Amygdala (tissue), 56 donors: ENCODE results near the gene EDAR.

Experiments
- DNase-seq, 56 donors: peaks; one replicate each; lab custom pipeline; 2025; lab: John Stamatoyannopoulos, UW

Gene EDAR

DNA sequence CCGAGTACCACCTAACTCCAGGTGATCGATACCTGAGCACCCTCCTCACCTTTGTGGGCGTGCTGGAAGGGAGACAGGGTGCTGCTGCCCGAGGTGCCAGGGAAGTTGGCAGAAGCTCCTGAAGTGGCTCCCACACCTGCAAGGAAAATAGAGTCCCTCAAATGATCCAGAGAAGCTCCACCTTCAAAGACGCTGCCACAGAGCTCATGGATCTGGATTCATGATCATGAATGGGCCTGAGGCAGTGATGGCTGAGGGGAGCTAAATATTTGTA, 76.5 kb downstream of the EDAR start:
- no peak for DNase-seq

DNA sequence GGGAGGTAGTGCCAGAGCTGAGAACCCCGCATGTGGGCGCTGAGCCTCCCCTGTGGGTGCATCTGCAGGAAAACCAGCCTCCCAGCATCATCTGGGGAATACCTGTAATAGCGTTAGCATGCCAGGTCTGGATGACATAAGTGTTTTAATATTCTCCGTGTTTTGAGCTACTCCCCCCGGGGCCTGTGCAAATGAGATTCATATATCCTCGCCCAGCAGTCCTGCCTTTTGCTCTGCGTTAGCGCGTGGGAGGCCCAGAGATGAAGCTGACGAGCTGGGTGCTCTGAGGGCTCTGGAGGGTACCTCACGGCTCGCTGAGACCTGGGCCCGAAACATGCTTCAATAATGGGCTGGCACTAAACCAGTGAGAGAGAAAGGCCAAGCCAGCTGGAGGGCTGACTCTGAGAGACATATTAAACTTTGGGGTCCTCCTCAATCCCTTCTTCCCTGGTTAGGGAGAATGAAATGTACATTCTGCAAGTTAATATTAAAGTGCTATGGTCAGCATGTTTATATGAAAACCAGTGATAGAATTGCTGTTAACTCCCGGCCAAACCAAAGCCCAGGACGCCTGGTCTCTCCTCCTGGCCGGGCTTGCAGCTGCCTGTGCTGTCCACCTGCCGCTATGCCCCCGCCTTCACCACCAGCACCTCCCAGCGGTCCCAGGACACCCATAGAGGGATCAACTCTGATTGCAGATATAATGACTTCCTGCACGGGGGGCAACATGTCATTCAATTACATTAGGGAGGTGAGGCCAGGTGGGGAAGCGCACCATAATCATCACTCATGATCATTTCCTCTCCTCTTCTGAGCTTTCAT, 77.0 kb downstream of the EDAR start:
- no peak for DNase-seq

GRCh38 chr2:108911401-108911800, 77.6 kb downstream of the EDAR start:
- DNase-seq: no peak

- no peak for DNase-seq
These were observed 78.3 kb downstream of the EDAR start for GRCh38 chr2:108910541-108911396.

GRCh38 chr2:108910011-108910431, 79.0 kb downstream of the EDAR start:
- DNase-seq: no peak

DNA sequence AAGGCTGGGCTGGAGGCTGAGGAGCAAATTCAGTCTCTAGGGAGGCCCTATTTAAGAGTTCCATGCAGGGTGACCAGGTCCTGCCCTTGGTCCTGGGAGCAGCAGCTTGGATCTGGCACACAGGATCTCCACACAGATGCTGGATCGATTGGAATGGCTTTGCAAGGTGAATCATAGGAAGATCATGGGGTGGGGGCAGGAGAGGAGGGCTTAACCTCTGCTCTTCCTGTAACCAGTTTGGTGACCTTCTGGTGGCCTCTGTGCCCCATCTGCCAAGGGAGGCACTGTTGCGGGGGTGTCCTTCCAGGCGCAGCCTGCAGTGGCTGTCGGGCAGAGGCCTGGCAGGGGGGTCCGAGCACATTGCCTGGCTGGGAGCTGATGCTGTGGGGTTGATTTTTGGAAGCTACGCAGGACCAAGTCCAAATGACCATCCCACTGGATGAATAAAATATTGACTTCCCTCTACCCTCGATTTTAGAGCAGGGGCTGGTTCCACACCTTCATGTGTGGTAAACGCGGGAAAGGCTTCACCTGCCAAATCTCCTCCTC, 79.7 kb downstream of the EDAR start:
- no peak for DNase-seq

GRCh38 chr2:108908713-108909070, 80.3 kb downstream of the EDAR start:
- DNase-seq: no peak

GRCh38 chr2:108907822-108908712, 81.0 kb downstream of the EDAR start:
- no peak for DNase-seq

DNA sequence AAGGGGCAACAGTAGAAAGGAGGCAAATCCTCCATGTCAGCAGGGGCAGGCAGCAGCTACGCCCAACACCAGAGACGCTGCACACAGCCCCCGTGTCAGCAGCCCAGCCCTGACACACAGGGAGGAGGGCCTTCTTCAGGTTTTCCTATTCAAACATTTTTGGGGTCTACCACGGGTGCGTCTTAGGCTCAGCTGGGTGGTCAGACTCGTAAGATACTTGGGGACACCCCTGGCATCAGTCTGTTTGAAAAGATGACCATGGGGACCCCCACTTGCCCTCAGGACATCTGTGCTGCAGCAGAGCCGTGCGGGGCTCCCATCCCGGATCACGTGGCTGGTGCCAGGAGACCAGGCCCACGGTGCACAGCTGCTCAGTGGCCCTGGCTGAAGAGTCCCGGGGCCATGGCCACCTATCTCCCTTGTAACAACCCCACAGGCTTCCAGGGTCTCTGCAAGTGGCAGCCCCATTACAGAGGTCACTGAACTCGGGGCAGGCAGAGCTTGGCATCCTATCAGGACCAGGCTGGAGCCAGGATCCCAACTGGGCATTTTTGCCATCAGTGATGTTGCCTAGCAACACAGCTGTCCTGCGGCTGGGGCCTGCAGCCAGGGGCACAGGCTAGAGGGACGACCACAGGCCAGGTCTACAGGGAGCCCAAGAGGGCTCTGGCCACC, 82.5 kb downstream of the EDAR start:
- DNase-seq: peak in 1 of 56 donors; percentile 8

GRCh38 chr2:108905906-108906305, 83.1 kb downstream of the EDAR start:
- no peak for DNase-seq

DNA sequence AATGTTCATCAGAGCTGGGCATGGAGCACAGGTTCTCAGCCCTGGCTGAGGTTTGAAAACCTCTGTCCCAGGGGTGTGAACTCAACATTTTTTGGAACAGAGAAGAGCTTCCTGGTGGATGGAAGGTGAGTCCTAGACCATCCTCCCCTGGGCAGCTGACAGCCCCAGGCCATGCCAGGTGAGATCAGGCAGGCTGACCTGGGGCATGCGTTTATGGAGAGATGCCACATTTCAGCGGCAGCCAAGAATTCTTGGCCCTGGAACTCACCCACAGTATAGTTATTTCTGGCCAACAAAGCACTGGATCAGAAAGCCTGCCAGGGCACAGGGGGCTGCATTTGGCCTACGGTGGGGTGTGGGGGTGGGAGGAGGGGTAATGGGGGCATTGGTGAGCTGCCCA, 83.8 kb downstream of the EDAR start:
- DNase-seq: no peak

GRCh38 chr2:108904680-108905079, 84.3 kb downstream of the EDAR start:
- DNase-seq: no peak

DNA sequence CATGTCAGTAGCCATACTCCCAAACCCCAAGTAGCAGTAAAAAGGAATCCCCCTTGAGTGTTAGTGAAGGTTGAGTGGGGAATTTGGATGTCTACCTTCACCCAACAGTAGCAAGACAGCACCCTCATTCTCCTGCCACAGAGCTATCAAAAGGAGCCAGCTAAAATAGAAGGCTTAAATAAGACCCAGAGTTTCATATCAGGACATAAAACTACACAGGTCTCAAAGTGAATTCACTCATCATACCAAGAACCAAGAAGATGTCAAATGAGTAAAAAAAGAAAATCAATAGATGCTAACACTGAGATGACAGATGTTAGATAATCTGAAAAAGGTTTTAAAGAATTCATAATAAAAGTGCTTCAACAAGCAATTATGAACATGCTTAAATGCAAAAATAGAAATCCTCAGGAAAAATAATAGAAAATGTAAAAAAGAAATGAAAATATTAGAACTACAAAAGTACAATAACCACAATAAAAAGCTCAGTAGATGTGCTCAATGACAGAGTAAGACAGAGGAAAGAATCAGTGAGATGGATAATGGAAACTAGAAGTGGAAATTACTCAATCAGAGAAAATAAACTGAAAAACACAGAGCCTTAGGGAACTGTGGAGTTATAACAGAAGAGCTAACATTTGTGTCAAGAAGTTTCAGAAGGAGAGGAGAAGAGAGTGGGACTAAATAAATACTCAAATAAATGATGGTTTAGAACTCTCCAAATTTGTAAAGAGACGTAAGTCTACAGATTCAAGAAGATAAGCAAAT, 90.5 kb downstream of the EDAR start:
- DNase-seq: no peak

GRCh38 chr2:108896741-108897140, 92.3 kb downstream of the EDAR start:
- DNase-seq: no peak

- no peak for DNase-seq
These were observed 93.8 kb downstream of the EDAR start for GRCh38 chr2:108895188-108895587.

DNA sequence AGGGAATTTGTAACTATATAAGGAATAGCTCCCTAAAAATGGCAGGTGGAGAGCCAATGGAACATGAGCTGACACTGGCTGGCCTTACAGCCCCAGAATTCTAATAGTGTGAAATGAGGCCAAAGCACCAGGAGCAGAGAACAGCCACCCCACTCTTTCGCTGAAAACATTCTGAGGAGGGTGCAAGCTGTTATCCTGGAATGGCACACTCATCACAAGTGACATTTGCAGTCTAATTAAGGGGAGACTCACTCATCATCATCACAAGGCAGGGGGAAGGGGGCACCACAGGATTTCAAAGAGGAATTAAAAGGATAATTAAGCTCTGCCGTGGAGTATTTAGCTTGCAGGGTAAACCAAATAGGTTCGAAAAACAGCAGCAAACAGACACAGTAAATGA, 94.3 kb downstream of the EDAR start:
- DNase-seq: no peak

- DNase-seq: no peak
These were observed 95.7 kb downstream of the EDAR start for GRCh38 chr2:108893277-108893676.

- DNase-seq: no peak
These were observed 99.1 kb downstream of the EDAR start for GRCh38 chr2:108889907-108890306.

GRCh38 chr2:108884619-108885018, 104.4 kb downstream of the EDAR start:
- DNase-seq: no peak
